Measurements from ENCODE around the gene HOXC12.

The HOXC12 gene

GRCh38 chr12:53994009-53994263, 39.2 kb downstream of the HOXC12 start:
- POLR2A ChIA-PET, result interaction anchor here (0.7 to 3.8 kb wide), 3 partner anchors 9 to 365 kb away, joined by 3 to 20 read pairs (median 4); partner anchors contain the start of genes HOXC10 and HOXC8
- no peak for DNase-seq (ENCODE audit: low read depth, low spot score)
- H3K4me3 ChIP-seq (ENCODE audit: low read depth, low read length), result peak overlapping the region; percentile 96
- CTCF ChIA-PET, result interaction anchor here (1.4 to 6.4 kb wide), 5 partner anchors 9 to 221 kb away, joined by 13 to 88 read pairs (median 77); partner anchors contain the start of genes HOXC10 and HOXC8
- no peak for TF ChIP-seq CTCF (IDR thresholded peaks at IDR 0.05; ENCODE audit: insufficient read depth, low read length, missing control alignments)

- TF ChIP-seq CTCF (IDR thresholded peaks at IDR 0.05; ENCODE audit: insufficient read depth, low read length, missing control alignments), result no peak
Measured at GRCh38 chr12:53994264-53995001, 39.7 kb downstream of the HOXC12 start.

GRCh38 chr12:53995002-53995377, 40.3 kb downstream of the HOXC12 start:
- H3K4me3 ChIP-seq (ENCODE audit: low read depth, low read length), result peak overlapping the region; percentile 96
- TF ChIP-seq CTCF (IDR thresholded peaks at IDR 0.05; ENCODE audit: insufficient read depth, low read length, missing control alignments), result no peak
- no peak for DNase-seq (ENCODE audit: low read depth, low spot score)
- POLR2A ChIA-PET, result interaction anchor here (0.6 to 2.5 kb wide), 7 partner anchors 8 to 227 kb away, joined by 3 to 12 read pairs (median 4); partner anchors contain the start of gene HOXC10
- CTCF ChIA-PET, result interaction anchor here (1.3 to 20.0 kb wide), 7 partner anchors 8 to 220 kb away, joined by 4 to 756 read pairs (median 6); partner anchors contain the start of genes HOXC10 and HOXC8

More at GRCh38 chr12:53994264-53995001, 39.7 kb downstream of the HOXC12 start:
- H3K4me3 ChIP-seq (ENCODE audit: low read depth, low read length), result peak overlapping the region; percentile 96
- DNase-seq (ENCODE audit: low read depth, low spot score), result no peak
- CTCF ChIA-PET, result interaction anchor here (1.3 to 20.0 kb wide), 10 partner anchors 8 to 220 kb away, joined by 4 to 756 read pairs (median 42); partner anchors contain the start of genes HOXC10 and HOXC8
- POLR2A ChIA-PET, result interaction anchor here (0.6 to 3.8 kb wide), 5 partner anchors 9 to 228 kb away, joined by 3 to 20 read pairs (median 3); partner anchors contain the start of genes HOXC10 and HOXC8

GRCh38 chr12:53995378-53996239, 40.9 kb downstream of the HOXC12 start:
- peak overlapping the region; percentile 96 for H3K4me3 ChIP-seq (ENCODE audit: low read depth, low read length)
- no peak for DNase-seq (ENCODE audit: low read depth, low spot score)
- ChIA-PET CTCF (interaction anchor here (1.0 to 20.0 kb wide), 8 partner anchors 9 to 219 kb away, joined by 4 to 756 read pairs (median 6); partner anchors contain the start of genes HOXC10 and HOXC8), POLR2A (interaction anchor here (0.8 to 2.5 kb wide), 9 partner anchors 8 to 227 kb away, joined by 3 to 12 read pairs (median 4); partner anchors contain the start of gene HOXC10)
- TF ChIP-seq CTCF (IDR thresholded peaks at IDR 0.05; ENCODE audit: insufficient read depth, low read length, missing control alignments), result no peak

GRCh38 chr12:53996240-53997203, 41.8 kb downstream of the HOXC12 start:
- POLR2A ChIA-PET, result interaction anchor here (0.8 to 2.5 kb wide), 8 partner anchors 7 to 21 kb away, joined by 3 to 12 read pairs (median 4); partner anchors contain the start of genes HOXC10 and HOXC8
- peak overlapping the region; percentile 96 for H3K4me3 ChIP-seq (ENCODE audit: low read depth, low read length)
- no peak for DNase-seq (ENCODE audit: low read depth, low spot score)
- no peak for TF ChIP-seq CTCF (IDR thresholded peaks at IDR 0.05; ENCODE audit: insufficient read depth, low read length, missing control alignments)
- CTCF ChIA-PET, result interaction anchor here (0.9 to 20.0 kb wide), 8 partner anchors 9 to 218 kb away, joined by 5 to 756 read pairs (median 57); partner anchors contain the start of genes HOXC10, HOXC8 and SMUG1
